ENCODE data around the gene COPS3. TPM values are rescaled to one million over a fixed set of nuclear protein-coding genes. Genes with fewer than 3 reads are reported as not detected.

The COPS3 gene
- total RNA-seq, 1 donor from 2014 or later: 125 TPM

Other genes with a start within 250 kb of the COPS3 start
- 155 and 161 TPM in 2 replicates for gene MPRIP, start 238.8 kb downstream of the COPS3 start, total RNA-seq
- 17.2 and 17.3 TPM in 2 replicates for gene PLD6, start 74.9 kb downstream of the COPS3 start, total RNA-seq
- 34.1 and 34.7 TPM in 2 replicates for gene FLCN, start 44.1 kb downstream of the COPS3 start, total RNA-seq
- gene NT5M, start 22.1 kb upstream of the COPS3 start, total RNA-seq: 7.1 and 8.1 TPM in 2 replicates
- 14.4 and 15.3 TPM in 2 replicates for gene MED9, start 195.8 kb upstream of the COPS3 start, total RNA-seq
- 6.6 and 7.5 TPM in 2 replicates for gene RASD1, start 215.1 kb upstream of the COPS3 start, total RNA-seq